Memory B cell (primary cell): ENCODE measurements around the gene SLC22A1.

Experiments
- ATAC-seq: fragments of 150-1000 bp; cut with Tn5 transposase; 2 replicates; pipeline ENCODE4 v1.10.0; 2021; ENCODE audit warnings: low read depth, mild to moderate bottlenecking, moderate library complexity
- DNase-seq, 2 donors: peaks; one replicate each; pipeline ENCODE4 v3.0.0; 2022; ENCODE audit warnings: low spot score in 2 of 2
- H3K27ac Mint-ChIP-seq: one replicate; pipeline ENCODE4 v1.8.0; 2022; ENCODE audit warnings: mild to moderate bottlenecking, moderate library complexity, mixed read lengths
- H3K27me3 Mint-ChIP-seq: one replicate; pipeline ENCODE4 v1.8.0; 2022; ENCODE audit warnings: mixed read lengths
- H3K36me3 Mint-ChIP-seq: one replicate; pipeline ENCODE4 v1.8.0; 2022; ENCODE audit warnings: mild to moderate bottlenecking, mixed read lengths
- H3K4me1 Mint-ChIP-seq: one replicate; pipeline ENCODE4 v1.8.0; 2022; ENCODE audit warnings: mixed read lengths
- H3K4me3 Mint-ChIP-seq: one replicate; pipeline ENCODE4 v1.8.0; 2022; ENCODE audit warnings: mild to moderate bottlenecking, moderate library complexity, mixed read lengths
- H3K9me3 Mint-ChIP-seq: one replicate; pipeline ENCODE4 v1.8.0; 2022; ENCODE audit warnings: mixed read lengths

SLC22A1 gene

DNA sequence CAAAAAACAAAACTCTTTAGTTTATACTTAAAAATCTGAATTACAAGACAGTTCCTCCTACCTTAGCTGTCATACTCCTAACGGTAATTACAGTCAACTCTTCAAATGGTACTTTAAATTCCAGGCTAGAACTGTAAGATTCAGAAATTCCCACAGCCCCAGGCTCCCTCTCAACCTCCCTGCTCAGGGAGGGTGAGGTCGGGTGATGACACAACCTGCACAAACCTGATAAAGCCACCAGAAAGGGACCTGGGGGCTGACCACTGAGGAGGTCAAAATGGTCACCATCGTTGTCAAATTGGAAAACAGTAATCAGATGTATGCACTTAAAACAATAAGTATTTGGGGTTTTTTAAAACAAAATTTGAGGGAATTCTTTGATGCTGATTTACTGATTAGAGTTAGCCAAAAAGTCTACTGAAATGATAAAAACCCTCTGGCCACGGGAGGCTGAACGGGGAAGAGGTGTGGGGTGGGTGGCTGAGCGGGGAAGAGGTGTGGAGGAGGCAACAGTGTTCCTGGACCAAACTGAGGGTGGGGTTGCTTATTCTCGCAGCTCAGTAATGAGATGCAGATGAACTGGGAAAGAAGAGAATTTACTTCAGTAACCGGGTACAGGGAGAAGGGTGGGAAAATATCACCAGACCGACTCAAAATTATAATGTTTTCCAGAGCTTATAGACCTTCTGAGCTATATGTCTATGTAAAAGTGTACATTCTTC, 52.4 kb downstream of the SLC22A1 start:
- DNase-seq (no peak), ATAC-seq (no peak)
- Mint-ChIP-seq H3K4me1 (no peaks in the 10 kb centered on the region), H3K9me3 (no peaks in the 10 kb centered on the region), H3K4me3 (no peak overlapping the region), H3K36me3 (no peaks in the 10 kb centered on the region), H3K27ac (no peak overlapping the region), H3K27me3 (peaks cover 8% of the 10 kb centered on the region)

DNA sequence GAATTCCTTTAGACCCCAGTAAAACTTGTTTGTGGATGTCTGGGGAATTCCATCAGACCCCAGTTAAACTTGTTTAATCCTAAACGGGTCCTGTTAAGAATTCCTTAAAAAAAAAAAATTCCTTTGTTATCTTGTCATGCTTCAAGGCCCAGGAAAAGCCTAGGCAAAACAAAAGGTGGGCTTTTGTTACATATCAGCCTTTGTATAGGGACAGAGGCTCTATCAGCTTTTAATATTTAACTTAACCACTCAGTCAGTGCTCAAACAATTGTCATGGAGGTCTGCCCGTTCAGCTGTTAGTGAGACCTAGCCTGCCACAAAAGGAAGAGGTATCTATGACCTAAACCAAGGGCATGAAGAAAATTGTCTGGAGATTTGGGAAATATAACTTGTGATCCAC, 53.1 kb downstream of the SLC22A1 start:
- H3K9me3 Mint-ChIP-seq = no peaks in the 10 kb centered on the region
- no peaks in the 10 kb centered on the region for H3K4me1 Mint-ChIP-seq
- no peak overlapping the region for H3K4me3 Mint-ChIP-seq
- ATAC-seq = no peak
- no peaks in the 10 kb centered on the region for H3K36me3 Mint-ChIP-seq
- DNase-seq = no peak
- no peak overlapping the region for H3K27ac Mint-ChIP-seq
- H3K27me3 Mint-ChIP-seq = peaks cover 8% of the 10 kb centered on the region

DNA sequence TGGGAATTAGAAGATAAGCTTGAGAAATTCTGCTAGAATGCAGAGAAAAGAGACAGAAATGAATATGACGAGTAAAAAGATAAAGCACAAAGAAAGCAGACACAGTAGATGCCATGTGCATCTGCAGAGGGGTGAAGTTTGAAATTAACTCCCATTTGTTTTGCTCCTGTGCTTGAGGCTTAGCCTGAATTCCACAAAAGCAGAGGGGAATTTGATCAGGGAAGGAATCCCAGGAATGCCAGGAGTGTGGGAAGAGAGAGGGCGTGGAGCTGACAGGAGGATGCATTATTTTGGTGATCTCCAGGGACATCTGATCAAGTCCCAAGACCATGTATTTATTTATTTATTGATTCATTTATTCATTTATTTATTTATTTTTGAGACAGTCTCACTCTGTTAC, 55.6 kb downstream of the SLC22A1 start:
- ATAC-seq (no peak), DNase-seq (no peak)
- no peaks in the 10 kb centered on the region for H3K36me3 Mint-ChIP-seq
- no peaks in the 10 kb centered on the region for H3K9me3 Mint-ChIP-seq
- no peak overlapping the region for H3K27ac Mint-ChIP-seq
- H3K4me1 Mint-ChIP-seq = no peaks in the 10 kb centered on the region
- no peak overlapping the region for H3K4me3 Mint-ChIP-seq
- H3K27me3 Mint-ChIP-seq = peaks cover 6% of the 10 kb centered on the region

DNA sequence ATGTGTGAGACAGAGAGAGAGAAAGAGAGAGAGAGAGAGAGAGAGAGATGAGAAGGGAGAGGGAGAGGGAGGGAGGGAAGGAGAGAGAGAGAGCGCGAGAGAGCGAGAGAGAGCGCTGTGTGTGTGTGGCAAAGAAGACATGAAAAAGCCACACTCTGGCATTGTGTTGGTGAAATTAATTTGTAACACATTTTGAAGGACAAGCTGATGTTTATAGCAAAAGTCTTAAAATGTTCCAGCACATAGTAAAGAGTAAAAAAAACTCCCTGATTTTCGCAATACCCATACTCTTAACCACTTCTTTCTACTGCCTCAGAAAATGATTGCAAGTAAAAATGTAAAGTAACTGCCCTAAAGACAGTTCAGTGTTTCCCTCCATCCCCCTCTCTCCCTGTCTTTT, 56.7 kb downstream of the SLC22A1 start:
- DNase-seq (no peak), ATAC-seq (no peak)
- Mint-ChIP-seq H3K27ac (no peak overlapping the region), H3K4me1 (no peaks in the 10 kb centered on the region), H3K27me3 (peaks cover 6% of the 10 kb centered on the region), H3K9me3 (no peaks in the 10 kb centered on the region), H3K4me3 (no peak overlapping the region), H3K36me3 (no peaks in the 10 kb centered on the region)

DNA sequence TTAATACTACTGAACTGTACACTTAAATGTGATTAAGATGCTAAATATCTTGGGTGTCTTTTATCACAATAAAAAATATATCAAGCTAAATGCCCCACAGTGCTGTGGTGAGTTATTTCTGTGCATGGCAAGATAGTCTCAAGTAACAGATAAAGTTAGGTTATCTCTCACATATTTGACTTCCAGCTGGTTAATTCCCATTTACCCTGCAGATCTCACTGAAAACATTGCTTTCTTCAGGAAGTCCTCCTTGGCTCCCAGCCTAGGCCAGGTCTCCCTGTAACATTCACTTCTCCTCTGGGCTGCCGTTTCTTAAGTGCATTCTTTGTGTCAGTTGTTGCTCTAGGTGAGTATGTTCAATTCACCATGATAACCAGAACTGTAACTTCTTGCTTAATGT, 59.1 kb downstream of the SLC22A1 start:
- Mint-ChIP-seq H3K27ac (no peak overlapping the region), H3K4me1 (no peaks in the 10 kb centered on the region), H3K27me3 (peaks cover 5% of the 10 kb centered on the region), H3K36me3 (no peaks in the 10 kb centered on the region), H3K4me3 (no peak overlapping the region), H3K9me3 (no peaks in the 10 kb centered on the region)
- DNase-seq = no peak
- no peak for ATAC-seq

DNA sequence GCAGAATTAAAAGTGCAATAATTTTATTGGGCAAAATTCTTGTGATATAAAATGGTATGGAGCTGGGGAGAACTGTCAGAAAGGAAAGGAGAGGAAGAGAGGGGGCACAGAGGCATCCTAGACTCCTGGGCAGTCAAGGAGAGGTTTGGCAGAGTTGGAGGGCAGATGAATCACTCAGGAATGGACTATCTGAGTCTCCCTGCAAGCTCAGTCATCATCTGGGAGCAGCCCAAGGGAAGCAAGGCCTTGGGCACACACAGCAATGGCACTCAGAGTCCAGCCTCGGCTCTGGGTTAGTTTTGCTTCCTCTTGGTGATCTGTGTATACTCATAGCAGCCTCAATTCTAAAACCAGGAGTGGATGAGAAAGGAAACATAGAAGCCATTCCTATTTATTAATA, 67.2 kb downstream of the SLC22A1 start:
- H3K4me1 Mint-ChIP-seq = no peaks in the 10 kb centered on the region
- DNase-seq (no peak), ATAC-seq (no peak)
- H3K4me3 Mint-ChIP-seq = no peak overlapping the region
- H3K36me3 Mint-ChIP-seq = no peaks in the 10 kb centered on the region
- H3K9me3 Mint-ChIP-seq = peaks cover 9% of the 10 kb centered on the region
- peaks cover 2% of the 10 kb centered on the region for H3K27me3 Mint-ChIP-seq
- no peak overlapping the region for H3K27ac Mint-ChIP-seq

DNA sequence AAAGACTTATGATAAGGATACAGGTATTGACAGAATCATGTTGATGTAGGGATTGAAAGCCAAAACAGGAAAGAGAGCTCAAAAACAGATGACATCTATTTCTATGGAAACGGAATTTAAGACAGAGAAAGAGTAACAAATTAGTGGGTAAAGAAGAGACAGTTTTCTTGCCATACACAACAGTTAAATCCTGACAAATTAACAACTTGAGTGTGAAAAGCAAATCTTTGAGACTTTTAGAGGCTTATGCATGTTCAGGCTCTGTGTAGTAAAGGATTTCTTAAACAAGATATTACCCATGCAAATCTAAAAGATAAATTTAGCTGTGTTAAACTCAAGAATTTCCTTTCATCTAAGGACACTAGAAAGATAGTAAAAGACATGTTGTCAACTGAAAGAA, 68.5 kb downstream of the SLC22A1 start:
- no peak overlapping the region for H3K27ac Mint-ChIP-seq
- no peaks in the 10 kb centered on the region for H3K4me1 Mint-ChIP-seq
- H3K9me3 Mint-ChIP-seq = peaks cover 13% of the 10 kb centered on the region
- H3K27me3 Mint-ChIP-seq = peaks cover 2% of the 10 kb centered on the region
- no peak overlapping the region for H3K4me3 Mint-ChIP-seq
- no peak for ATAC-seq
- no peak for DNase-seq
- no peaks in the 10 kb centered on the region for H3K36me3 Mint-ChIP-seq

DNA sequence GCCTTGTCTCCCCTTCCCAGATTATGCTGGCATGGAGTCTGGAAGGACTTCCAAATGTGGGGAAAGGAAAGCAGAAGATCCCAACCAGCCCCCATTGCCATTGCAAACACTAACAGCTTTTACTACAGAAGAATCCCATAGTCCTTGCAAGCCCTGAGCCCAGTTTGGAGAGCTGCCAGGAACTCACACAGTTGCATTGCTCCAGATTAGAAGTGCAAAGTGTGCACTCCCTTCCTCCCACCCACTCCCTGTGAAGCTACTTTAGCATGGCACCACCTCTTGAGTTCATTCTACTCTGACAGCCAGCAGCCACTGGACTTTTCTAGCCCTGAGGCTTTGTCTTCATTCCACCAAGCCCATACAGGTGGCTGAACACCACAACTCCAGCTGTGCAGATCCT, 69.4 kb downstream of the SLC22A1 start:
- Mint-ChIP-seq H3K4me3 (no peak overlapping the region), H3K36me3 (no peaks in the 10 kb centered on the region), H3K9me3 (peaks cover 13% of the 10 kb centered on the region), H3K27ac (no peak overlapping the region), H3K27me3 (peaks cover 2% of the 10 kb centered on the region), H3K4me1 (no peaks in the 10 kb centered on the region)
- DNase-seq (no peak), ATAC-seq (no peak)

DNA sequence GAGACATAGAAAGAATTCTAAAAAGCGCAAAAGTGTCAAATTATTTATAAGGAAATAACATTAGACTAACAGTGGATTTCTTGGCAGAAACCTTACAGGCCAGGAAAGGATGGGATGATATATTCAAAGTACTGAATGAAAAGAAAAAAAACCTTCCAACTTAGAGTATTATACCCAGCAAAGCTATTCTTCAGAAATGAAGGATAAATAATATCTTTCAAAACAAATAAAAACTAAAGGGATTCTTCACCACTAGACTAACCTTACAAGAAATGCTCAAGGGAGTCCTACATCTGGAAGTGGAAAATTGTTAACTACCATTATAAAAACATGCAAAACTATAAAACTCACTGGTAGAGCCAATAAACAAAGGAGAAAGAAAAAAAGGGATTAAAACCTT, 71.2 kb downstream of the SLC22A1 start:
- H3K9me3 Mint-ChIP-seq = peaks cover 20% of the 10 kb centered on the region
- H3K27me3 Mint-ChIP-seq = peaks cover 2% of the 10 kb centered on the region
- H3K27ac Mint-ChIP-seq = no peak overlapping the region
- H3K36me3 Mint-ChIP-seq = no peaks in the 10 kb centered on the region
- no peaks in the 10 kb centered on the region for H3K4me1 Mint-ChIP-seq
- DNase-seq (no peak), ATAC-seq (no peak)
- H3K4me3 Mint-ChIP-seq = no peak overlapping the region

DNA sequence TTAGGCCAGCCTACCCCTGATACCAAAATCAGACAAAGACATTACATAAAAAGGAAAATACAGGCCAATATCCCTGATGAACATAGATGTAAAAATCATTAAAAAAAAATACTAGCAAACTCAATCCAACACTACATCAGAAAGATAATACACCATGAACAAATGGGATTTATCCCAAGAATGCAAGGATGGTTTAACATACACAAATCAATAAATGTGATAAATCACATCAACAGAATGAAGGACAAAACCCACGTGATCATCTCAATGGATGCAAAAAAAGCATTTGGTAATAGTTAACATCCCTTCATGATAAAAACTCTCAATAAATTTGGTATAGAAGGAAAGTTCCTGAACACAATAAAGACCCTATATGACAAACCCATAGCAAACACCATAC, 73.2 kb downstream of the SLC22A1 start:
- no peaks in the 10 kb centered on the region for H3K4me1 Mint-ChIP-seq
- H3K27ac Mint-ChIP-seq = no peak overlapping the region
- no peak for DNase-seq
- H3K27me3 Mint-ChIP-seq = peaks cover 2% of the 10 kb centered on the region
- no peak overlapping the region for H3K4me3 Mint-ChIP-seq
- peaks cover 20% of the 10 kb centered on the region for H3K9me3 Mint-ChIP-seq
- ATAC-seq = no peak
- no peaks in the 10 kb centered on the region for H3K36me3 Mint-ChIP-seq

DNA sequence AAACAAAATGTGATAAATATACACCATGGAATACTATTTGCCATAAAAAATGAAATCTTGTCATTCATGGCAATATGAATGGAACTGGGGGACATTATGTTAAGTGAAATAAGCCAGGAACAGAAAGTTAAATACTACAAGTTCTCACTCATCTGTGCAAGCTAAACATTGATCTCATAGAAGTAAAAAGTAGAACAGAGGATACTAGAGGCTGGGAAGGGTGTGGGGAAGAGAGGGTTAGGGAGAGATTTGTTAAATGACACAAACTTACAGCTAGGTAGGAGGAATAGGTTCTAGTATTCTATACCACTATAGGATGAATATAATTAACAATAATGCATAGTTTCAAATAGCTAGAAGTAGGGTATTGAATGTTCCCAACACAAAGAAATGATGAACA, 76.0 kb downstream of the SLC22A1 start:
- H3K36me3 Mint-ChIP-seq = no peaks in the 10 kb centered on the region
- H3K9me3 Mint-ChIP-seq = peaks cover 14% of the 10 kb centered on the region
- peaks cover 6% of the 10 kb centered on the region for H3K27me3 Mint-ChIP-seq
- ATAC-seq (no peak), DNase-seq (no peak)
- no peaks in the 10 kb centered on the region for H3K4me1 Mint-ChIP-seq
- H3K27ac Mint-ChIP-seq = no peak overlapping the region
- no peak overlapping the region for H3K4me3 Mint-ChIP-seq

DNA sequence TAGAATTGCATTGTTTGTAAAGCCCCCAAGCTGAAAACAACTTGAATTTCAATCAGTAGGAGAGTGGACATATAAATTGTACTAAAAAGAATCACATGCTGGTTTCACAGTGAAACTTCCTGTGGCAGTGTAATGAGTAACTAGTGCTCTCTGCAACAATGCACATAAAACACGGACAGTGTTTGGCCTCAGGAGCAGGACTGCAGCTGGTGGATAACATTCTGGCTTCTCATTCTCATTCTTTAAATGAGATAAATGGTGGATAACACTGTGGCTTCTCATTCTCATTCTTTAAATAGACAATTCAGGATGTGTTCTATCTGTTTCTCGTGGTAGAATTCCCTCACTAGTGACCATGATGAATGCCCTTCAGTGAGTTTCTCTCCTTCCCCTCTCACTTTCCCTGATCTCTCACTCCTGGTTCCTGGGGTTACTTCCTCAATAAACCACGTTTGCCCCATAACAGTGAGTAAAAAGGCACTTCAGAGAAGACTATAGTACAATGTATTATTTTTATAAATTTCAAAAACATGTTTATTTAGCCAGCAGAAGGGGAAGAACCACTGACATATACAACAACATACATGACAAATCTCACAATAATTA, 77.1 kb downstream of the SLC22A1 start:
- H3K4me1 Mint-ChIP-seq = no peaks in the 10 kb centered on the region
- DNase-seq = no peak
- H3K27ac Mint-ChIP-seq = no peak overlapping the region
- ATAC-seq = no peak
- peaks cover 11% of the 10 kb centered on the region for H3K9me3 Mint-ChIP-seq
- H3K36me3 Mint-ChIP-seq = no peaks in the 10 kb centered on the region
- no peak overlapping the region for H3K4me3 Mint-ChIP-seq
- H3K27me3 Mint-ChIP-seq = peaks cover 6% of the 10 kb centered on the region

DNA sequence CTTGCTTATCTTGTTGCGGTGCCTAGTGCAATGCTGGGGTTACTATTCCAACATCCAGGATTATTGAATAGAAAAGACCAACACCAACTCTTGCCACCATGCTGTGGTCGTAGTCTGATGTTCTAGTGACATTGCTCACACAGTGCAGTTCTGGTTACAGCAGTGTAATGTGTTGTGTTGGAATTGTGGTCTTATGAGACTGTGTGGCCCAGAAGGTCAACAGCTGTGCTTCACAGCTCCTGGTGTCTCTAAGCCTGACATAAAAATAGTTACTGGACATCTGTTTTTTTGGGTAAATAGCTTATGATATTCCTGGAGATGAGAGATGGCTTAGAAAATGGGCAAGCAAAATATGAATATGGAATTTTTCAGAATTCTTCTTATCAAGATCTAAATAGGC, 79.4 kb downstream of the SLC22A1 start:
- peaks cover 7% of the 10 kb centered on the region for H3K9me3 Mint-ChIP-seq
- no peak for ATAC-seq
- no peak for DNase-seq
- H3K4me3 Mint-ChIP-seq = no peak overlapping the region
- no peak overlapping the region for H3K27ac Mint-ChIP-seq
- H3K27me3 Mint-ChIP-seq = peaks cover 6% of the 10 kb centered on the region
- H3K36me3 Mint-ChIP-seq = no peaks in the 10 kb centered on the region
- H3K4me1 Mint-ChIP-seq = no peaks in the 10 kb centered on the region

DNA sequence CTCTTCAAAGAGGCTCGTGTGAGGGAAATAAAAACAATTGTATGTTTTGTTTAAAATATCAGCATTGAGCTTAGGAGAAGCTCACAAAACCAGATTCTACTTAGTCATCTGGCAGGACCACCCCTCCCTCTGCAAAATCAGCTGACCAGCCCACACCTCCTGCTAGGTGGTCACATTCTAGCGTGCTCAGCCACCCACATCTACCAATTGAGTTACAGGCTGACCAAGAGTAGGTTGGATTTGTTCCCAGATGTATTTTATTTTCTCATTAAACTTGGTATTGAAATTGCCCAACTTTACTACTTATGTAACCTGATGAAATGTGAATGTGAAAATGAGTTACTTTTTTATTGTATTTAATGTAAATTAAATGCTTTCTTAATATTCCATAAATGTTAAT, 80.8 kb downstream of the SLC22A1 start:
- Mint-ChIP-seq H3K36me3 (no peaks in the 10 kb centered on the region), H3K27ac (no peak overlapping the region), H3K27me3 (peaks cover 6% of the 10 kb centered on the region), H3K9me3 (peaks cover 3% of the 10 kb centered on the region), H3K4me1 (no peaks in the 10 kb centered on the region), H3K4me3 (no peak overlapping the region)
- ATAC-seq = no peak
- DNase-seq = no peak

DNA sequence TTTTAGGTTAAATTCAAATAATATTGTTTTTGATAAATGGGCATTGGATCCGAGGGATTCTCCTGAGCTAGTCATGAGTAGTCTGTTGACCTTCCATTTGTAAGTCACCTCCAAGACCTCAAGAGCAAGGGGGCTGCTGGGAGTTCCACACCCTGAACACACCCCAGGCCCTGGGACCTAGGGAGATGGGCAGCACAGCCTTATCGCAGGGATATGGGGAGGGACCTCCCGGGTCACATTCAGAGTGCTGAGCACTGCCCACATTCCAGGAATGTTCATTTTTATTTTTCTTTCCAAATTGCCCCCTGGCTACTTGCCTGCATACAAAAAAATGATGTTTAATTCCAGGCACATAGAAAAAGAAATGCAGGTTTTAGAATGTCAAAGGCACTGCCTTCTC, 81.5 kb downstream of the SLC22A1 start:
- Mint-ChIP-seq H3K27ac (no peak overlapping the region), H3K36me3 (no peaks in the 10 kb centered on the region), H3K4me3 (no peak overlapping the region), H3K4me1 (no peaks in the 10 kb centered on the region), H3K27me3 (peaks cover 6% of the 10 kb centered on the region), H3K9me3 (peaks cover 3% of the 10 kb centered on the region)
- DNase-seq (no peak), ATAC-seq (no peak)
